ENCODE data around the gene GLRX.
A peak's percentile ranks its signal among the peaks of the same experiment; 100 is the strongest.

GLRX gene

GRCh38 chr5:95822542-95823181, at the start of gene GLRX:
Gene GLRX (minus strand): TSS chr5:95822726. CDS start chr5:95822662, 64 bp downstream.
- DNase-seq = peak; percentile 58

GRCh38 chr5:95871146-95871806, 48.8 kb upstream of the GLRX start:
- DNase-seq = no peak

- no peak for DNase-seq
Observed at GRCh38 chr5:95870105-95870672, 47.7 kb upstream of the GLRX start.

GRCh38 chr5:95869173-95869855, 46.8 kb upstream of the GLRX start:
- peak; percentile 52 for DNase-seq

- DNase-seq = no peak
Observed at GRCh38 chr5:95868136-95868535, 45.6 kb upstream of the GLRX start.

GRCh38 chr5:95866435-95867040, 44.0 kb upstream of the GLRX start:
- no peak for DNase-seq

GRCh38 chr5:95864944-95865504, 42.5 kb upstream of the GLRX start:
- DNase-seq = no peak

GRCh38 chr5:95864456-95864855, 41.9 kb upstream of the GLRX start:
- DNase-seq = no peak

- DNase-seq = no peak
Observed at GRCh38 chr5:95863383-95863757, 40.8 kb upstream of the GLRX start.

GRCh38 chr5:95862671-95863382, 40.3 kb upstream of the GLRX start:
- no peak for DNase-seq

- no peak for DNase-seq
Observed at GRCh38 chr5:95861864-95862561, 39.5 kb upstream of the GLRX start.

- DNase-seq = no peak
Observed at GRCh38 chr5:95861221-95861863, 38.8 kb upstream of the GLRX start.

GRCh38 chr5:95859661-95860060, 37.1 kb upstream of the GLRX start:
- no peak for DNase-seq

- peak; percentile 89 for DNase-seq
Observed at GRCh38 chr5:95858661-95859595, 36.4 kb upstream of the GLRX start.

- no peak for DNase-seq
Observed at GRCh38 chr5:95858023-95858461, 35.5 kb upstream of the GLRX start.

- DNase-seq = no peak
Observed at GRCh38 chr5:95857185-95857945, 34.8 kb upstream of the GLRX start.

GRCh38 chr5:95856501-95856981, 34.0 kb upstream of the GLRX start:
- DNase-seq = no peak

GRCh38 chr5:95853490-95853889, 31.0 kb upstream of the GLRX start:
- no peak for DNase-seq

- DNase-seq = no peak
Observed at GRCh38 chr5:95852567-95852966, 30.0 kb upstream of the GLRX start.
